ENCODE results near the gene AIG1. TPM values are rescaled to one million over a fixed set of nuclear protein-coding genes. Genes with fewer than 3 reads are reported as not detected.
A peak's percentile ranks its signal among the peaks of the same experiment; 100 is the strongest.

The AIG1 gene
- total RNA-seq, 6 donors from 2014 or later = 6.3 to 26.6 (median 20.8) TPM

DNA sequence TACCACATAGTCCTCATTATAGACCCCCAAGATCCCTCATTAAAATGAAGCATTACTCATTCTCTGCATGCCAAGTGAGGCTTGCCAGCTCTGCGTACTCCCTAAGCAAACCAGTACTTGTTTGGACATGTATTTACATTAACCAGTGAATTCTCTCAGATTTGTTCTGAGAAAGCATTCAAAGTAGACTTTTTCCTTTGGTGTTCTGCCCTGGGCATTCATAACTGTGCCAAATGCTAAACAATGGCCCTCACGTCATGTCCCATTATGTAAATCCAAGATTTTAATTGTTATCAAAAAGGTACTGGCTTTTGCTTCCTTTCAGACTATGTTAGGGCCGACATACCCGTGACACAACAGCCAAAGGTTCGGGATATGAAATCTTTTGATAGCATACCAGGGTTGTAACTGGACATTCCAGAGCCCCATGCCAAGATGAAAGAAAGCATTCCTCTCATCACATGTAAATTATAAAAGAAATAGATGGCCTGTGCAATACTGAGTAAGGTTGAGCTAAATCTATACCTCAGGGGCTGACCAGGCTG, 225.6 kb downstream of the AIG1 start:
- 72 to 82% methylated on average over 5 of the region's 5 CpGs for WGBS, 2 donors

GRCh38 chr6:143288923-143289322, 228.2 kb downstream of the AIG1 start:
- Histone ChIP-seq H3K9me3 (no peaks in the 10 kb centered on the region), H3K4me1 (peaks cover 0 to 3% (median 0%) of the 10 kb centered on the region in 4 donors), H3K27me3 (no peaks in the 10 kb centered on the region), H3K27ac (no peak overlapping the region), H3K4me3 (no peak overlapping the region), H3K36me3 (no peaks in the 10 kb centered on the region)
- ATAC-seq (ENCODE audit: low FRiP score in 2 of 2) (no peak), DNase-seq (no peak)
- TF ChIP-seq POLR2AphosphoS5 (IDR thresholded peaks at IDR 0.05) (no peak), EP300 (IDR thresholded peaks at IDR 0.05) (no peak), POLR2A (IDR thresholded peaks at IDR 0.05) (no peak)
- TF ChIP-seq, protein P1, sequence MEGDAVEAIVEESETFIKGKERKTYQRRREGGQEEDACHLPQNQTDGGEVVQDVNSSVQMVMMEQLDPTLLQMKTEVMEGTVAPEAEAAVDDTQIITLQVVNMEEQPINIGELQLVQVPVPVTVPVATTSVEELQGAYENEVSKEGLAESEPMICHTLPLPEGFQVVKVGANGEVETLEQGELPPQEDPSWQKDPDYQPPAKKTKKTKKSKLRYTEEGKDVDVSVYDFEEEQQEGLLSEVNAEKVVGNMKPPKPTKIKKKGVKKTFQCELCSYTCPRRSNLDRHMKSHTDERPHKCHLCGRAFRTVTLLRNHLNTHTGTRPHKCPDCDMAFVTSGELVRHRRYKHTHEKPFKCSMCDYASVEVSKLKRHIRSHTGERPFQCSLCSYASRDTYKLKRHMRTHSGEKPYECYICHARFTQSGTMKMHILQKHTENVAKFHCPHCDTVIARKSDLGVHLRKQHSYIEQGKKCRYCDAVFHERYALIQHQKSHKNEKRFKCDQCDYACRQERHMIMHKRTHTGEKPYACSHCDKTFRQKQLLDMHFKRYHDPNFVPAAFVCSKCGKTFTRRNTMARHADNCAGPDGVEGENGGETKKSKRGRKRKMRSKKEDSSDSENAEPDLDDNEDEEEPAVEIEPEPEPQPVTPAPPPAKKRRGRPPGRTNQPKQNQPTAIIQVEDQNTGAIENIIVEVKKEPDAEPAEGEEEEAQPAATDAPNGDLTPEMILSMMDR (IDR thresholded peaks at IDR 0.05) = no peak
- WGBS, 2 donors = 65 to 85% methylated on average over 1 of the region's 1 CpG

More for the DNA sequence above, 225.6 kb downstream of the AIG1 start:
- no peak for ATAC-seq (ENCODE audit: low FRiP score in 2 of 2)
- H3K4me3 ChIP-seq = no peak overlapping the region
- no peak for DNase-seq
- H3K27ac ChIP-seq = no peak overlapping the region
- H3K4me1 ChIP-seq = peaks cover 0 to 3% (median 0%) of the 10 kb centered on the region in 4 donors
- no peaks in the 10 kb centered on the region for H3K36me3 ChIP-seq
- TF ChIP-seq, protein P1 (IDR thresholded peaks at IDR 0.05) = no peak
- no peak for TF ChIP-seq EP300 (IDR thresholded peaks at IDR 0.05)
- no peak for TF ChIP-seq POLR2A (IDR thresholded peaks at IDR 0.05)
- no peak for TF ChIP-seq POLR2AphosphoS5 (IDR thresholded peaks at IDR 0.05)
- H3K27me3 ChIP-seq = no peaks in the 10 kb centered on the region
- no peaks in the 10 kb centered on the region for H3K9me3 ChIP-seq

DNA sequence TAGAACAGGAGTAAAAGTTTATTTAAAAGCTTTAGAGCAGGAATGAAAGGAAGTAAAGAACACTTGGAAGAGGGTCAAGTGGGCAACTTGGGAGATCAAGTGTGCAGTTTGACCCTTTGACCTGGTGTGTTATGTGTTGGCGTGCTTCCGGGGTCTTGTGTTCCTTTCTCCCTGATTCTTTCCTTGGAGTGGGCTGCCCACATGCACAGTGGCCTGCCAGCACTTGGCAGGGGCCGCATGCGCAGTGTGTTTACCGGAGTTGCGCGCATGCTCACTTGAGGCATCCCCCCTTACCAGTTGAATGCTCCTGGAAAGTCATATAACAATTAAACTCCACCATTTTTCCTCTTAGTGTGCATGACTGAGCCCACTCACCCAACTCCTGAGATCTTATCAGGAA, 229.5 kb downstream of the AIG1 start:
- no peak overlapping the region for H3K27ac ChIP-seq
- TF ChIP-seq POLR2A (IDR thresholded peaks at IDR 0.05) (no peak), POLR2AphosphoS5 (IDR thresholded peaks at IDR 0.05) (no peak), EP300 (IDR thresholded peaks at IDR 0.05) (no peak)
- TF ChIP-seq, protein P1 (IDR thresholded peaks at IDR 0.05) = no peak
- no peaks in the 10 kb centered on the region for H3K27me3 ChIP-seq
- no peak overlapping the region for H3K4me3 ChIP-seq
- no peaks in the 10 kb centered on the region for H3K9me3 ChIP-seq
- H3K4me1 ChIP-seq = peaks cover 0 to 3% (median 0%) of the 10 kb centered on the region in 4 donors
- H3K36me3 ChIP-seq = no peaks in the 10 kb centered on the region
- ATAC-seq (ENCODE audit: low FRiP score in 2 of 2) = no peak
- 56 to 81% methylated on average over 7 of the region's 7 CpGs for WGBS, 2 donors
- DNase-seq = peak; percentile 21 to 47

- H3K27ac ChIP-seq = no peak overlapping the region
- no peak for ATAC-seq (ENCODE audit: low FRiP score in 2 of 2)
- peaks cover 0 to 3% (median 0%) of the 10 kb centered on the region in 4 donors for H3K4me1 ChIP-seq
- TF ChIP-seq EP300 (IDR thresholded peaks at IDR 0.05) (no peak), POLR2A (IDR thresholded peaks at IDR 0.05) (no peak), POLR2AphosphoS5 (IDR thresholded peaks at IDR 0.05) (no peak)
- TF ChIP-seq, protein P1 (IDR thresholded peaks at IDR 0.05) = no peak
- no peaks in the 10 kb centered on the region for H3K9me3 ChIP-seq
- H3K4me3 ChIP-seq = no peak overlapping the region
- H3K27me3 ChIP-seq = no peaks in the 10 kb centered on the region
- no peaks in the 10 kb centered on the region for H3K36me3 ChIP-seq
- DNase-seq = no peak
These were observed 232.8 kb downstream of the AIG1 start for GRCh38 chr6:143293523-143293922.

- H3K27me3 ChIP-seq = no peaks in the 10 kb centered on the region
- peaks cover 0 to 3% (median 0%) of the 10 kb centered on the region in 4 donors for H3K4me1 ChIP-seq
- no peak for TF ChIP-seq EP300 (IDR thresholded peaks at IDR 0.05)
- TF ChIP-seq, protein P1 (IDR thresholded peaks at IDR 0.05) = no peak
- TF ChIP-seq POLR2A (IDR thresholded peaks at IDR 0.05) = no peak
- TF ChIP-seq POLR2AphosphoS5 (IDR thresholded peaks at IDR 0.05) = no peak
- ATAC-seq (ENCODE audit: low FRiP score in 2 of 2) (no peak), DNase-seq (no peak)
- H3K27ac ChIP-seq = no peak overlapping the region
- 8 to 47% methylated on average over 1 of the region's 1 CpG for WGBS, 2 donors
- H3K4me3 ChIP-seq = no peak overlapping the region
- H3K9me3 ChIP-seq = no peaks in the 10 kb centered on the region
- no peaks in the 10 kb centered on the region for H3K36me3 ChIP-seq
These were observed 233.7 kb downstream of the AIG1 start for GRCh38 chr6:143294265-143294860.
